A549 (cell line): ENCODE measurements around the gene GNG4. TPM values are rescaled to one million over a fixed set of nuclear protein-coding genes. Genes with fewer than 3 reads are reported as not detected.
"Not testable (repeated sequence)": the region's sequence is repeated elsewhere in the genome, so short reads cannot be mapped to it uniquely, and the experiment has no call there.

ENCODE experiments used
- ATAC-seq, 2 experiments: fragments of 200-7000 bp in 1 of 2; fragments of >200 bp in 1 of 2; cut with Nextera tagmentation in 1 of 2; cut with Tn5 transposase in 1 of 2; 3 replicates each; pipeline versions ENCODE4 v1.8.0 to v1.9.1; 2018 to 2020; ENCODE audit warnings: mild to moderate bottlenecking in 1 of 2, moderate library complexity in 1 of 2
- CTCF ChIA-PET: fragments of 300-600 bp; sonication (Branson Sonifier 250); formaldehyde crosslinking; extraction: SDS; loops from one replicate; lab custom pipeline; 2021; ENCODE audit warnings: antibody characterized with exemption, inconsistent platforms; lab: Yijun Ruan, JAX
- POLR2A ChIA-PET: fragments of 350-600 bp; formaldehyde crosslinking; extraction: SDS; loops from one replicate; lab custom pipeline; 2021; ENCODE audit warnings: antibody characterized with exemption, inconsistent platforms; lab: Yijun Ruan, JAX
- DNase-seq, 2 experiments: peaks; one replicate each; pipeline versions ENCODE4 v3.0.0 to v3.0.0-alpha.2; 2011 to 2016; ENCODE audit warnings: low read depth in 1 of 2, low spot score in 1 of 2
- FAIRE-seq: peaks from 2 replicates; lab custom pipeline; 2011; peaks lifted over from hg19 to GRCh38; lab: Jason Lieb, UNC
- H3K27ac ChIP-seq, 2 experiments: fragments of >200 bp; sonication (Bioruptor Twin); formaldehyde crosslinking; 3 replicates each; pipeline ENCODE4 v1.5.1; 2016 to 2017
- H3K4me1 ChIP-seq: fragments of >200 bp; sonication (Bioruptor Twin); formaldehyde crosslinking; 3 replicates; pipeline ENCODE4 v1.6.1; 2016
- H3K4me2 ChIP-seq: fragments of >200 bp; sonication (Bioruptor Twin); formaldehyde crosslinking; 3 replicates; pipeline ENCODE4 v1.6.1; 2016
- H3K4me3 ChIP-seq: fragments of >200 bp; sonication (Bioruptor Twin); formaldehyde crosslinking; 3 replicates; pipeline ENCODE4 v1.5.1; 2016
- H3K9me3 ChIP-seq: fragments of >200 bp; sonication (Bioruptor Twin); formaldehyde crosslinking; 3 replicates; pipeline ENCODE4 v1.6.1; 2016
- BHLHE40 ChIP-seq: IDR thresholded peaks from 2 replicates; pipeline ENCODE4 v1.6.1; 2012; ENCODE audit warnings: low read depth, low read length, inconsistent platforms
- CBX2 ChIP-seq: fragments of 200-600 bp; sonication (generic); IDR thresholded peaks from 2 replicates; pipeline ENCODE4 v1.6.1; 2016; ENCODE audit warnings: low read depth, mild to moderate bottlenecking, borderline replicate concordance
- CBX8 ChIP-seq: fragments of 200-600 bp; sonication (generic); IDR thresholded peaks from 2 replicates; pipeline ENCODE4 v1.6.1; 2016
- CEBPB ChIP-seq, 2 experiments: fragments of >200 bp in 1 of 2; sonication (Bioruptor Twin) in 1 of 2; formaldehyde crosslinking in 1 of 2; IDR thresholded peaks; 2 replicates each; pipeline ENCODE4 v1.6.1; 2012 to 2016
- CHD2 ChIP-seq: fragments of 150-350 bp; IDR thresholded peaks from 2 replicates; pipeline ENCODE4 v1.6.1; 2014; ENCODE audit warnings: low read length; ENCODE audit not compliant: partially characterized antibody
- CHD4 ChIP-seq: fragments of 200-600 bp; sonication (generic); IDR thresholded peaks from 2 replicates; pipeline ENCODE4 v1.6.1; 2016; ENCODE audit warnings: antibody characterized with exemption, mild to moderate bottlenecking, borderline replicate concordance
- EHMT2 ChIP-seq: fragments of 200-600 bp; sonication (generic); IDR thresholded peaks from 2 replicates; pipeline ENCODE4 v1.6.1; 2016; ENCODE audit warnings: antibody characterized with exemption, low read depth, mild to moderate bottlenecking, moderate library complexity
- FOSL2 ChIP-seq, 2 experiments: fragments of 450-650 bp in 1 of 2; fragments of >200 bp in 1 of 2; sonication (Bioruptor Twin) in 1 of 2; formaldehyde crosslinking; IDR thresholded peaks; 2 replicates each; pipeline versions ENCODE4 v1.5.0 to v1.6.1; 2016 to 2020; ENCODE audit warnings: mild to moderate bottlenecking in 1 of 2, moderate library complexity in 1 of 2
- GATA3 ChIP-seq: IDR thresholded peaks from 2 replicates; pipeline ENCODE4 v1.6.1; 2012; ENCODE audit warnings: borderline replicate concordance
- HOXA7 ChIP-seq: fragments of 250-450 bp; sonication (Bioruptor Pico); IDR thresholded peaks from 2 replicates; pipeline ENCODE4 v1.5.0; 2020; ENCODE audit warnings: mild to moderate bottlenecking, moderate library complexity
- NFE2L2 ChIP-seq: fragments of 150-350 bp; conservative IDR thresholded peaks from 2 replicates; pipeline ENCODE4 v1.6.1; 2014; ENCODE audit warnings: low read length
- NPAS2 ChIP-seq: fragments of 250-450 bp; sonication (Bioruptor Pico); IDR thresholded peaks from 2 replicates; pipeline ENCODE4 v1.8.0; 2022; ENCODE audit warnings: mild to moderate bottlenecking, moderate library complexity, borderline replicate concordance
- PHF8 ChIP-seq: fragments of 200-600 bp; sonication (generic); IDR thresholded peaks from 2 replicates; pipeline ENCODE4 v1.6.1; 2016; ENCODE audit warnings: low read depth, mild to moderate bottlenecking, antibody characterized with exemption, moderate library complexity, borderline replicate concordance
- RAD21 ChIP-seq, 2 experiments: fragments of >200 bp in 1 of 2; sonication (Bioruptor Twin) in 1 of 2; formaldehyde crosslinking in 1 of 2; IDR thresholded peaks in 1 of 2; conservative IDR thresholded peaks in 1 of 2; 2 replicates in 1 of 2; 3 replicates in 1 of 2; pipeline ENCODE4 v1.6.1; 2012 to 2018; ENCODE audit warnings: inconsistent platforms in 1 of 2
- RCOR1 ChIP-seq: fragments of 150-350 bp; IDR thresholded peaks from 2 replicates; pipeline ENCODE4 v1.6.1; 2014; ENCODE audit warnings: antibody characterized with exemption, low read length, low read depth
- TFCP2L1 ChIP-seq: fragments of 250-450 bp; sonication (Bioruptor Pico); IDR thresholded peaks from 2 replicates; pipeline ENCODE4 v1.5.0; 2021; ENCODE audit warnings: mild to moderate bottlenecking
- ZC3H11A ChIP-seq: fragments of 450-650 bp; IDR thresholded peaks from 2 replicates; pipeline ENCODE4 v1.6.1; 2014; ENCODE audit warnings: antibody characterized with exemption, mild to moderate bottlenecking
- ZFP36 ChIP-seq: fragments of 450-650 bp; IDR thresholded peaks from 2 replicates; pipeline ENCODE4 v1.6.1; 2014; ENCODE audit warnings: borderline replicate concordance; ENCODE audit not compliant: partially characterized antibody
- ZNF302 ChIP-seq: fragments of 250-450 bp; sonication (Bioruptor Pico); IDR thresholded peaks from 2 replicates; pipeline ENCODE4 v1.9.0; 2021; ENCODE audit warnings: inconsistent platforms, mild to moderate bottlenecking, moderate library complexity
- WGBS: methylation state at CpG from one replicate; pipeline ENCODE4 v1.1.6; 2017; ENCODE audit errors: missing lambda C conversion rate; 5-methylcytosine and 5-hydroxymethylcytosine counted together
- polyA plus RNA-seq, 4 experiments: library from polyadenylated mRNA; depleted of rRNA in 3 of 4; stranded (reverse); fragments of >200 nt; fragmentation: RNase III in 1 of 4; extraction: RNeasy Plus Mini Kit Qiagen cat#74134 plus additional on column Dnase treatment in 1 of 4; gene quantifications; 2 replicates in 3 of 4; 3 replicates in 1 of 4; pipeline ENCODE4 v1.2.3, GENCODE V29; 2011 to 2017
- TF ChIP-seq, protein P1 (sequence below): IDR thresholded peaks from 2 replicates; pipeline ENCODE4 v1.6.1; 2012
- TF ChIP-seq, protein P2 (sequence below): fragments of 200-600 bp; sonication (generic); IDR thresholded peaks from 2 replicates; pipeline ENCODE4 v1.6.1; 2016; ENCODE audit warnings: antibody characterized with exemption, mild to moderate bottlenecking, moderate library complexity

GNG4 gene
- polyA plus RNA-seq, 2 of the 4 experiments (the other 2 are of a cell fraction) = 10.5 to 16.3 TPM

DNA sequence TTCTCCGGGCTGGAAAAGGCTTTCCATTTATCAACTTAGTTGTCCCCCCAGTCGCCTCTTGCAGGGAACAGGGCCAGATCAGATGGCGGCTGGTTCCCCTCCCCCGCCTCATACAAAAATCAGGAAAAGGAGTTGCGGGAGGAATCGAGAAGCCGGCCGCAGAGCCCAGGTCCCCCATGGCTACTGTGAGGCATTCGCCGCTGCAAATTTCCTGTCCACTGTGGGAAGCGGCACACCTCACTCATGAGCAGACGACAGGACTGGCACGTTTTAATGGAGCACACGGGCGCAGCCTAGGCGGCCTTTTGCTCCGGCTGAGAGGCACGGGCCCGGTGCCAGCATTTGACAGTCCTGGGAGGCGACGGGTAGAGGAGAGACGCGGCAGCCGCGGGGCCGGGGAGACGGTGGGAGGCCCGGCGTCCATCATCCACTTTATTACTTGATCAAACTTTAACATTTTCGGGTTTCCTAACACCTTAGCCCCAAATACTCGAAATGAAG, 1.1 kb downstream of the GNG4 start:
- FAIRE-seq = no peak
- POLR2A ChIA-PET = no interaction called here
- peaks cover 3% of the 10 kb centered on the region; the same call in 2 of the 3 replicates for H3K4me1 ChIP-seq
- ATAC-seq = peak in 1 of 2 experiments; percentile 5; a peak in 1 of 6 replicates
- peak overlapping the region; percentile 94 for H3K4me2 ChIP-seq
- no peak for TF ChIP-seq ZNF302
- no peak for TF ChIP-seq RCOR1
- TF ChIP-seq CHD2 = no peak
- no peak for TF ChIP-seq NFE2L2
- TF ChIP-seq CBX2 = no peak
- TF ChIP-seq CBX8 = no peak
- H3K4me3 ChIP-seq = peak overlapping the region; percentile 85
- CTCF ChIA-PET = interaction anchor here (1.2 to 1.7 kb wide), 2 partner anchors 51 to 136 kb away, joined by 3 to 4 read pairs; no protein-coding TSS in a partner anchor
- H3K9me3 ChIP-seq = no peaks in the 10 kb centered on the region
- 68% methylated on average over 31 of the region's 31 CpGs for WGBS
- H3K27ac ChIP-seq = no peak overlapping the region
- DNase-seq = no peak

DNA sequence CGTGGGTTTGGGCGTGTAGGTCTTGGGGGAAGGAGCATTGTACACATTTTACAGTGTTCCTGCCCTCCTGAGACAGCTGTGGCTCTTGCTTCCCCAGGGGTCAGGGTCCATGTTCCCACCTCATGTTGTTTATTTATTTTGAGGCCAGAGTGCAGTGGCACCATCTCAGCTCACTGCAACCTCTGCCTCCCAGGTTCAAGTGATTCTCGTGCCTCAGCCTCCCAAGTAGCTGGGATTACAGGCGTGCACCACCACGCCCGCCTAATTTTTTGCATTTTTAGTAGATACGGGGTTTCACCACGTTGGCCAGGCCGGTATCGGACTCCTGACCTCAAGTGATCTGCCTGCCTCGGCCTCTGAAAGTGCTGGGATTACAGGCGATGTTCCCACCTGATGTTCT, 2.0 kb downstream of the GNG4 start:
- CTCF ChIA-PET = interaction anchor here (1.6 to 1.7 kb wide), 2 partner anchors 14 to 50 kb away, joined by 4 to 6 read pairs; no protein-coding TSS in a partner anchor
- H3K27ac ChIP-seq, H3K4me1 ChIP-seq, H3K9me3 ChIP-seq, H3K4me2 ChIP-seq, ATAC-seq, FAIRE-seq, POLR2A ChIA-PET, DNase-seq, H3K4me3 ChIP-seq: not testable (repeated sequence)
- 79% methylated on average over 12 of the region's 12 CpGs for WGBS

DNA sequence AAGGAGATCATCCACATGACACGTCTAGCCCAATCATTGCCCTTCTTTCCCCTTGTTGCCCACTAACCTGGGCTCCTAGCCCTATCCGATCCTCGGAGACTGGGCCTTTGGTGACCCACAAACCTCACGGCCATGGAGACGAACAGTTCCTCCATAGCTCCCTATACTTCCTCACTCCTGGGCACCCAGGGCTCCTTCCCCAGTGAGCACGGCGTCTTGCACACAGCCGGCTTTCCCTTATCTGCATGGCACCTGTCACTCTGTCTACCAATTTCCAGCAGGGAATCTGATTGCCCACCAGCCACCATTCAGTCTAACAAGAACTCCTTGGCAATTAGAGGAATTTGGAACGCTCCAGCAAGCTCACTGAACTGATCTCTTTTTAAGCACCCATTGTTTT, 3.1 kb downstream of the GNG4 start:
- POLR2A ChIA-PET = no interaction called here
- Histone ChIP-seq H3K4me3 (no peak overlapping the region), H3K27ac (no peak overlapping the region), H3K4me2 (no peak overlapping the region), H3K4me1 (peaks cover 3% of the 10 kb centered on the region; the same call in 2 of the 3 replicates), H3K9me3 (no peaks in the 10 kb centered on the region)
- TF ChIP-seq CHD2 = no peak
- TF ChIP-seq ZC3H11A = no peak
- TF ChIP-seq CEBPB (IDR thresholded peaks at IDR 0.05) = no peak
- no peak for TF ChIP-seq NPAS2
- TF ChIP-seq PHF8 = no peak
- TF ChIP-seq ZFP36 = no peak
- TF ChIP-seq BHLHE40 = no peak
- TF ChIP-seq CHD4 = no peak
- TF ChIP-seq GATA3 = no peak
- TF ChIP-seq, protein P1, sequence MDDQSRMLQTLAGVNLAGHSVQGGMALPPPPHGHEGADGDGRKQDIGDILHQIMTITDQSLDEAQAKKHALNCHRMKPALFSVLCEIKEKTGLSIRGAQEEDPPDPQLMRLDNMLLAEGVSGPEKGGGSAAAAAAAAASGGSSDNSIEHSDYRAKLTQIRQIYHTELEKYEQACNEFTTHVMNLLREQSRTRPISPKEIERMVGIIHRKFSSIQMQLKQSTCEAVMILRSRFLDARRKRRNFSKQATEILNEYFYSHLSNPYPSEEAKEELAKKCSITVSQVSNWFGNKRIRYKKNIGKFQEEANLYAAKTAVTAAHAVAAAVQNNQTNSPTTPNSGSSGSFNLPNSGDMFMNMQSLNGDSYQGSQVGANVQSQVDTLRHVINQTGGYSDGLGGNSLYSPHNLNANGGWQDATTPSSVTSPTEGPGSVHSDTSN = no peak
- CTCF ChIA-PET = interaction anchor here (0.6 to 1.6 kb wide), 3 partner anchors 13 to 275 kb away, joined by 3 to 6 read pairs (median 4); no protein-coding TSS in a partner anchor
- DNase-seq = no peak
- ATAC-seq = no peak
- FAIRE-seq = no peak
- 89% methylated on average over 9 of the region's 9 CpGs for WGBS

DNA sequence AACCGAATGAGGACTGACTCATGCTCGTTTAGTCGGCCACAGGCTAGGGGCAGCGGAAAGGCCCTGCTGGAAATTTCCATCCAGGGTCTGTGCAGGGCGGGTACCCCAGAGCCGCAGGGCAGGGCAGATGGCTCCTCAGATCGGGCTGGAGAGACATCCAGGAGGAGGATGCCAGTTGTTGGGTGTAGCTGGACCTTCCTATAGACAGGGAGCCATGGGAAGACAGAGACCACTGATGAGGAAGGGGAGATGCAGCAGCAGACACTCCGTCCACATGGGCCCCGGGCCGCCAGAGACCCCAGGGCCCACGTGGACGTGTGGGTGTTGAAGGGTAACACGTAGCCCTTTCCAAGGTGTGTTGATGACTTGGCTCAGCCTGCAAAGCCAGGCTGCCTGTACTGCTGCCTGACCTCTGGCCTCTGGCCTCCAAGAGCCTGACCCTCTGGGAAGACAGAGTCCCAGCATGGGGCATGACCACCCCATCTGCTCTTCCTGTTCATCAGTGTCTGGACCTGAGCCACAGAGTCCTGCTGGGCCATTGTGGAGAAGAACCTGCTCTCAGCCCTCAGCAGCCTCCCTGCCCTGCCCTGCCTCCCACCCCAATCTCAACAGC, 4.8 kb downstream of the GNG4 start:
- Histone ChIP-seq H3K4me1 (no peaks in the 10 kb centered on the region), H3K4me2 (no peak overlapping the region), H3K4me3 (no peak overlapping the region), H3K9me3 (no peaks in the 10 kb centered on the region), H3K27ac (no peak overlapping the region)
- DNase-seq (no peak), ATAC-seq (no peak), FAIRE-seq (no peak)
- ChIA-PET POLR2A (no interaction called here), CTCF (interaction anchor here (1.1 kb wide), 1 partner anchor 9 kb away, joined by 3 read pairs; no protein-coding TSS in a partner anchor)
- 54% methylated on average over 12 of the region's 13 CpGs for WGBS
- TF ChIP-seq RCOR1 (no peak), EHMT2 (no peak), RAD21 (conservative IDR thresholded peaks at IDR 0.05 in 1 of 2, IDR thresholded peaks at IDR 0.05 in 1 of 2) (no peak), CEBPB (IDR thresholded peaks at IDR 0.05) (no peak), FOSL2 (IDR thresholded peaks at IDR 0.05) (no peak), FOSL2 (CRISPR knock-in tag; IDR thresholded peaks at IDR 0.05) (no peak), ZFP36 (no peak), HOXA7 (no peak), TFCP2L1 (CRISPR knock-in tag) (no peak)
- TF ChIP-seq, protein P2, sequence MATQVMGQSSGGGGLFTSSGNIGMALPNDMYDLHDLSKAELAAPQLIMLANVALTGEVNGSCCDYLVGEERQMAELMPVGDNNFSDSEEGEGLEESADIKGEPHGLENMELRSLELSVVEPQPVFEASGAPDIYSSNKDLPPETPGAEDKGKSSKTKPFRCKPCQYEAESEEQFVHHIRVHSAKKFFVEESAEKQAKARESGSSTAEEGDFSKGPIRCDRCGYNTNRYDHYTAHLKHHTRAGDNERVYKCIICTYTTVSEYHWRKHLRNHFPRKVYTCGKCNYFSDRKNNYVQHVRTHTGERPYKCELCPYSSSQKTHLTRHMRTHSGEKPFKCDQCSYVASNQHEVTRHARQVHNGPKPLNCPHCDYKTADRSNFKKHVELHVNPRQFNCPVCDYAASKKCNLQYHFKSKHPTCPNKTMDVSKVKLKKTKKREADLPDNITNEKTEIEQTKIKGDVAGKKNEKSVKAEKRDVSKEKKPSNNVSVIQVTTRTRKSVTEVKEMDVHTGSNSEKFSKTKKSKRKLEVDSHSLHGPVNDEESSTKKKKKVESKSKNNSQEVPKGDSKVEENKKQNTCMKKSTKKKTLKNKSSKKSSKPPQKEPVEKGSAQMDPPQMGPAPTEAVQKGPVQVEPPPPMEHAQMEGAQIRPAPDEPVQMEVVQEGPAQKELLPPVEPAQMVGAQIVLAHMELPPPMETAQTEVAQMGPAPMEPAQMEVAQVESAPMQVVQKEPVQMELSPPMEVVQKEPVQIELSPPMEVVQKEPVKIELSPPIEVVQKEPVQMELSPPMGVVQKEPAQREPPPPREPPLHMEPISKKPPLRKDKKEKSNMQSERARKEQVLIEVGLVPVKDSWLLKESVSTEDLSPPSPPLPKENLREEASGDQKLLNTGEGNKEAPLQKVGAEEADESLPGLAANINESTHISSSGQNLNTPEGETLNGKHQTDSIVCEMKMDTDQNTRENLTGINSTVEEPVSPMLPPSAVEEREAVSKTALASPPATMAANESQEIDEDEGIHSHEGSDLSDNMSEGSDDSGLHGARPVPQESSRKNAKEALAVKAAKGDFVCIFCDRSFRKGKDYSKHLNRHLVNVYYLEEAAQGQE = no peak
